ENCODE data around the gene MMP28. TPM values are rescaled to one million over a fixed set of nuclear protein-coding genes. Genes with fewer than 3 reads are reported as not detected.

MMP28 gene
- total and polyA plus RNA-seq, 2 donors (not counting 1 experiment from before 2014, with no cell fraction given), result 1.1 to 4.6 TPM

- peaks cover 7% of the 10 kb centered on the region for H3K4me1 ChIP-seq (ENCODE audit: control insufficient read depth, extremely low read depth, insufficient read depth, low read length)
- no peaks in the 10 kb centered on the region for H3K79me2 ChIP-seq (ENCODE audit: control insufficient read depth, insufficient read depth, low read length)
- no peak overlapping the region for H3K27ac ChIP-seq (ENCODE audit: insufficient read depth, low read length)
- H3K9ac ChIP-seq (ENCODE audit: insufficient read depth, low read length), result no peak overlapping the region
- H2AFZ ChIP-seq (ENCODE audit: low read length), result no peak overlapping the region
- H3K4me2 ChIP-seq (ENCODE audit: extremely low read depth, insufficient read depth, low read length), result no peak overlapping the region
- H3K36me3 ChIP-seq (ENCODE audit: control insufficient read depth, insufficient read depth, low read length), result no peaks in the 10 kb centered on the region
- DNase-seq (ENCODE audit: low read depth in 2 of 2), result no peak
- no peaks in the 10 kb centered on the region for H3K9me3 ChIP-seq (ENCODE audit: control insufficient read depth, insufficient read depth, low read depth, low read length)
- no peaks in the 10 kb centered on the region for H4K20me1 ChIP-seq (ENCODE audit: control insufficient read depth, extremely low read depth, insufficient read depth, low read length)
- H3K4me3 ChIP-seq (replicated peaks in 1 of 4; ENCODE audit: control extremely low read depth in 1 of 4, insufficient read depth in 1 of 4, low read depth in 3 of 4, low read length in 4 of 4), result no peak overlapping the region
- peaks cover 55% of the 10 kb centered on the region for H3K27me3 ChIP-seq (ENCODE audit: control insufficient read depth, insufficient read depth, low read length)
- no peak for TF ChIP-seq CTCF (conservative IDR thresholded peaks at IDR 0.05 in 1 of 2, IDR thresholded peaks at IDR 0.05 in 1 of 2; ENCODE audit: low read depth in 1 of 2, low read length in 2 of 2)
- TF ChIP-seq EZH2 (IDR thresholded peaks at IDR 0.05; ENCODE audit: low read length, missing control alignments), result no peak
Measured at GRCh38 chr17:35793257-35793656, 2.2 kb downstream of the MMP28 start.

GRCh38 chr17:35791681-35792350, 3.6 kb downstream of the MMP28 start:
- H3K27me3 ChIP-seq (ENCODE audit: control insufficient read depth, insufficient read depth, low read length), result peaks cover 41% of the 10 kb centered on the region
- H4K20me1 ChIP-seq (ENCODE audit: control insufficient read depth, extremely low read depth, insufficient read depth, low read length), result no peaks in the 10 kb centered on the region
- H3K4me3 ChIP-seq (replicated peaks in 1 of 4; ENCODE audit: control extremely low read depth in 1 of 4, insufficient read depth in 1 of 4, low read depth in 3 of 4, low read length in 4 of 4), result no peak overlapping the region
- no peak for TF ChIP-seq EZH2 (IDR thresholded peaks at IDR 0.05; ENCODE audit: low read length, missing control alignments)
- no peak for TF ChIP-seq CTCF (conservative IDR thresholded peaks at IDR 0.05 in 1 of 2, IDR thresholded peaks at IDR 0.05 in 1 of 2; ENCODE audit: low read depth in 1 of 2, low read length in 2 of 2)
- no peak overlapping the region for H3K9ac ChIP-seq (ENCODE audit: insufficient read depth, low read length)
- no peak overlapping the region for H3K27ac ChIP-seq (ENCODE audit: insufficient read depth, low read length)
- H3K4me2 ChIP-seq (ENCODE audit: extremely low read depth, insufficient read depth, low read length), result no peak overlapping the region
- DNase-seq (ENCODE audit: low read depth in 2 of 2), result no peak
- H3K79me2 ChIP-seq (ENCODE audit: control insufficient read depth, insufficient read depth, low read length), result no peaks in the 10 kb centered on the region
- H3K36me3 ChIP-seq (ENCODE audit: control insufficient read depth, insufficient read depth, low read length), result no peaks in the 10 kb centered on the region
- no peaks in the 10 kb centered on the region for H3K9me3 ChIP-seq (ENCODE audit: control insufficient read depth, insufficient read depth, low read depth, low read length)
- peaks cover 15% of the 10 kb centered on the region for H3K4me1 ChIP-seq (ENCODE audit: control insufficient read depth, extremely low read depth, insufficient read depth, low read length)
- no peak overlapping the region for H2AFZ ChIP-seq (ENCODE audit: low read length)

GRCh38 chr17:35790841-35791240, 4.6 kb downstream of the MMP28 start:
- H3K9ac ChIP-seq (ENCODE audit: insufficient read depth, low read length), result no peak overlapping the region
- H3K4me3 ChIP-seq (replicated peaks in 1 of 4; ENCODE audit: control extremely low read depth in 1 of 4, insufficient read depth in 1 of 4, low read depth in 3 of 4, low read length in 4 of 4), result no peak overlapping the region
- no peaks in the 10 kb centered on the region for H3K36me3 ChIP-seq (ENCODE audit: control insufficient read depth, insufficient read depth, low read length)
- TF ChIP-seq CTCF (conservative IDR thresholded peaks at IDR 0.05 in 1 of 2, IDR thresholded peaks at IDR 0.05 in 1 of 2; ENCODE audit: low read depth in 1 of 2, low read length in 2 of 2), result no peak
- TF ChIP-seq EZH2 (IDR thresholded peaks at IDR 0.05; ENCODE audit: low read length, missing control alignments), result no peak
- no peaks in the 10 kb centered on the region for H3K9me3 ChIP-seq (ENCODE audit: control insufficient read depth, insufficient read depth, low read depth, low read length)
- no peak overlapping the region for H3K4me2 ChIP-seq (ENCODE audit: extremely low read depth, insufficient read depth, low read length)
- peaks cover 32% of the 10 kb centered on the region for H3K27me3 ChIP-seq (ENCODE audit: control insufficient read depth, insufficient read depth, low read length)
- H4K20me1 ChIP-seq (ENCODE audit: control insufficient read depth, extremely low read depth, insufficient read depth, low read length), result no peaks in the 10 kb centered on the region
- DNase-seq (ENCODE audit: low read depth in 2 of 2), result no peak
- H3K27ac ChIP-seq (ENCODE audit: insufficient read depth, low read length), result no peak overlapping the region
- no peak overlapping the region for H2AFZ ChIP-seq (ENCODE audit: low read length)
- H3K4me1 ChIP-seq (ENCODE audit: control insufficient read depth, extremely low read depth, insufficient read depth, low read length), result peaks cover 15% of the 10 kb centered on the region
- H3K79me2 ChIP-seq (ENCODE audit: control insufficient read depth, insufficient read depth, low read length), result no peaks in the 10 kb centered on the region
